Mesenchymal stem cell (in vitro differentiated cells and primary cell): ENCODE measurements around the gene CNGB1.
A peak's percentile ranks its signal among the peaks of the same experiment; 100 is the strongest.

Experiments
- DNase-seq: peaks from one replicate; pipeline ENCODE4 v3.0.0-alpha.2; 2013
- H2AFZ ChIP-seq: one replicate; pipeline ENCODE4 v1.6.1; 2013; ENCODE audit warnings: low read depth, mild to moderate bottlenecking, control low read depth, inconsistent platforms, low read length, moderate library complexity
- H2AK5ac ChIP-seq: 2 replicates; pipeline ENCODE4 v1.6.1; 2013; ENCODE audit warnings: low read length, moderate library complexity, mild to moderate bottlenecking, inconsistent platforms; ENCODE audit not compliant: severe bottlenecking
- H2BK120ac ChIP-seq: one replicate; pipeline ENCODE4 v1.6.1; 2013; ENCODE audit warnings: low read depth, mild to moderate bottlenecking, inconsistent platforms, low read length, moderate library complexity
- H2BK12ac ChIP-seq, 2 experiments: one replicate each; pipeline ENCODE4 v1.6.1; 2013; ENCODE audit warnings: inconsistent platforms in 2 of 2, low read length in 2 of 2, mild to moderate bottlenecking in 2 of 2, moderate library complexity in 2 of 2, control low read depth in 1 of 2
- H2BK15ac ChIP-seq: one replicate; pipeline ENCODE4 v1.6.1; 2013; ENCODE audit warnings: mild to moderate bottlenecking, low read depth, inconsistent platforms; ENCODE audit not compliant: poor library complexity, severe bottlenecking
- H2BK5ac ChIP-seq: 2 replicates; pipeline ENCODE4 v1.6.1; 2013; ENCODE audit warnings: low read depth, mild to moderate bottlenecking, low read length, control low read depth, inconsistent platforms; ENCODE audit not compliant: poor library complexity, severe bottlenecking
- H3K14ac ChIP-seq, 2 experiments: one replicate each; pipeline ENCODE4 v1.6.1; 2013; ENCODE audit warnings: inconsistent platforms in 2 of 2, low read length in 2 of 2, control low read depth in 1 of 2, mild to moderate bottlenecking in 1 of 2, moderate library complexity in 1 of 2
- H3K18ac ChIP-seq, 2 experiments: one replicate each; pipeline ENCODE4 v1.6.1; 2013; ENCODE audit warnings: inconsistent platforms in 2 of 2, low read length in 2 of 2, control low read depth in 1 of 2, low read depth in 1 of 2, mild to moderate bottlenecking in 1 of 2
- H3K23ac ChIP-seq, 2 experiments: one replicate each; pipeline ENCODE4 v1.6.1; 2013; ENCODE audit warnings: inconsistent platforms in 2 of 2, low read length in 2 of 2, mild to moderate bottlenecking in 2 of 2, moderate library complexity in 2 of 2, control low read depth in 1 of 2
- H3K27ac ChIP-seq: 2 replicates; pipeline ENCODE4 v1.5.1; 2013; ENCODE audit warnings: mild to moderate bottlenecking, moderate library complexity, low read length, control low read depth, inconsistent platforms; ENCODE audit not compliant: poor library complexity, severe bottlenecking
- H3K27me3 ChIP-seq, 2 experiments: 2 replicates each; pipeline versions ENCODE4 v1.6.1 to v1.7.0; 2013; ENCODE audit warnings: low read length in 2 of 2, mild to moderate bottlenecking in 2 of 2, moderate library complexity in 2 of 2, control low read depth in 1 of 2, inconsistent platforms in 1 of 2; ENCODE audit not compliant: control insufficient read depth in 1 of 2, insufficient read depth in 1 of 2
- H3K36me3 ChIP-seq, 2 experiments: 2 replicates each; pipeline versions ENCODE4 v1.6.1 to v1.7.0; 2013; ENCODE audit warnings: low read length in 2 of 2, control low read depth in 1 of 2, inconsistent platforms in 1 of 2, low read depth in 1 of 2, mild to moderate bottlenecking in 1 of 2; ENCODE audit not compliant: insufficient read depth in 2 of 2, control insufficient read depth in 1 of 2
- H3K4ac ChIP-seq, 2 experiments: one replicate each; pipeline ENCODE4 v1.6.1; 2013; ENCODE audit warnings: inconsistent platforms in 2 of 2, low read length in 2 of 2, mild to moderate bottlenecking in 2 of 2, moderate library complexity in 2 of 2, control low read depth in 1 of 2, low read depth in 1 of 2
- H3K4me1 ChIP-seq: 2 replicates; pipeline ENCODE4 v1.6.1; 2013; ENCODE audit warnings: low read depth, low read length, control low read depth; ENCODE audit not compliant: control insufficient read depth, insufficient read depth
- H3K4me2 ChIP-seq: 2 replicates; pipeline ENCODE4 v1.6.1; 2013; ENCODE audit warnings: low read length, mild to moderate bottlenecking, inconsistent platforms; ENCODE audit not compliant: poor library complexity, severe bottlenecking
- H3K4me3 ChIP-seq, 2 experiments: 2 replicates each; pipeline versions ENCODE4 v1.5.1 to v1.7.0; 2013; ENCODE audit warnings: low read length in 2 of 2, mild to moderate bottlenecking in 2 of 2, control low read depth in 1 of 2, low read depth in 1 of 2; ENCODE audit not compliant: insufficient read depth in 1 of 2
- H3K79me1 ChIP-seq: replicated peaks from 2 replicates; pipeline ENCODE4 v1.6.1; 2013; ENCODE audit warnings: mild to moderate bottlenecking, control low read depth, low read length, inconsistent platforms; ENCODE audit not compliant: poor library complexity, severe bottlenecking
- H3K9ac ChIP-seq: 2 replicates; pipeline ENCODE4 v1.7.0; 2013; ENCODE audit warnings: mild to moderate bottlenecking, low read length, moderate library complexity
- H3K9me3 ChIP-seq: 2 replicates; pipeline ENCODE4 v1.7.0; 2013; ENCODE audit warnings: mild to moderate bottlenecking, low read length; ENCODE audit not compliant: control insufficient read depth
- H4K8ac ChIP-seq: one replicate; pipeline ENCODE4 v1.6.1; 2013; ENCODE audit warnings: inconsistent platforms, mild to moderate bottlenecking, low read length, moderate library complexity
- H4K91ac ChIP-seq: one replicate; pipeline ENCODE4 v1.6.1; 2013; ENCODE audit warnings: mild to moderate bottlenecking, low read length, inconsistent platforms
- WGBS: methylation state at CpG from one replicate; pipeline ENCODE4 v1.1.7; 2013; ENCODE audit warnings: mixed read lengths; 5-methylcytosine and 5-hydroxymethylcytosine counted together

CNGB1 gene

DNA sequence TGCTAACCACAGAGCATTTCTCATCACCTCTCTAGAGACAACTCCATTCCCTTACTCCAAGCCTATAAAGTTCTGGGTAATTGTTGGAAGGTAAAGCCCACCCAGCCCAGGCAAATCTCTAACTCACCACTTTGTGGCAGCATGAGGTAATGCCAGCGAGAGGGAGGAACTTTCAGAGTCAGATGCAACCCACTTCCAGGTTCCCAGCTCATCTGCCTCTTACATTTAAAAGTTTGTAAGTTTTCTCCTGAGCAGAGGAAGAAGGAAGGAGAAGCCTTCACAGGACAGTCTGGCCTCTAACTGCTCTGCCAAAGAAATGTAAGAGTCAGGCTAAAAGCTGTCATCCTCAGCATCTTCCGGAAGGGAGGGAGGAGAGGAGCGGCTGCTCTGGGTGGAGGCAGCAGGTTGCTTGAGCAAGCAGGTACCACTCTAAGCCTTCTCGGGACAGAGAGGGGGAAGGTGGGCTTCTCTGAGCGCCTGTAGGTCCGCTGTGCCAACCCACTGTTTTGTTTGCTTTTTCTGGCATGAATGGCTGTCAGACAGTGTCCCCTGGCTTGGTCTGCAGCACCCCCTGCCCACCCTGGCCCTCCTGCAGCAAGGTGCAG, 28.5 kb upstream of the CNGB1 start:
- H3K79me1 ChIP-seq: peaks cover 49% of the 10 kb centered on the region
- H2BK5ac ChIP-seq: no peak overlapping the region
- no peaks in the 10 kb centered on the region for H3K9me3 ChIP-seq
- no peak overlapping the region for H2AK5ac ChIP-seq
- peak; percentile 60 for DNase-seq
- H3K4ac ChIP-seq: peak overlapping the region; percentile 54 to 88
- H3K18ac ChIP-seq: peak overlapping the region; percentile 82 to 87
- peak overlapping the region; percentile 88 for H3K9ac ChIP-seq
- peak overlapping the region; percentile 92 for H3K4me2 ChIP-seq
- peak overlapping the region; percentile 57 for H3K27ac ChIP-seq
- no peak overlapping the region for H2BK120ac ChIP-seq
- H4K8ac ChIP-seq: no peak overlapping the region
- peak overlapping the region in 1 of 2 experiments; percentile 15 for H2BK12ac ChIP-seq
- WGBS: 28% methylated on average over 6 of the region's 6 CpGs
- no peak overlapping the region for H4K91ac ChIP-seq
- peak overlapping the region; percentile 76 to 85 for H3K4me3 ChIP-seq
- H3K27me3 ChIP-seq: no peaks in the 10 kb centered on the region
- H3K23ac ChIP-seq: peak overlapping the region in 1 of 2 experiments; percentile 78
- H3K4me1 ChIP-seq: peaks cover 31% of the 10 kb centered on the region
- no peak overlapping the region for H2BK15ac ChIP-seq
- peak overlapping the region; percentile 61 for H2AFZ ChIP-seq
- H3K14ac ChIP-seq: peak overlapping the region in 1 of 2 experiments; percentile 97
- peaks cover 47 to 49% of the 10 kb centered on the region in 2 experiments for H3K36me3 ChIP-seq

DNA sequence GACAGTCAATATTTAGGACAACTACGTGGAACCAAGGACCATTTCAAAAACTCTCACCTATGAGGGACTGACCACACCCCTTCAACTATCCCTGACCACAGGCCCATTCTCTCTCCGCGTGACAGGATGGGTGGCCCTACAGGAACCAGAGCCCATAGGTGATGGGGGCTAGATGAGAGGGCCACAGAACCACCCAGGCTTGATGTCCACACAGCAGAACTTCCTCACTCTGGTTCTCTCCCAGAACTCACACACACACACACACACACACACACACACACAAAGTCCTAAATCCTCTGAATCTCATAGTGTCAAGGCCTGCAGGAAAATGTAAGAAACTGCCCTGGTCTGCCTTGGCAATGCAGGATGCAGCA, 28.1 kb upstream of the CNGB1 start:
- Histone ChIP-seq H3K36me3 (peaks cover 49 to 54% of the 10 kb centered on the region in 2 experiments), H3K4me2 (peak overlapping the region; percentile 92), H2BK120ac (no peak overlapping the region), H2AFZ (no peak overlapping the region), H2BK15ac (no peak overlapping the region), H4K91ac (no peak overlapping the region), H3K14ac (no peak overlapping the region), H3K27ac (no peak overlapping the region), H3K23ac (no peak overlapping the region), H3K4me3 (peak overlapping the region in 1 of 2 experiments; percentile 76), H2AK5ac (no peak overlapping the region), H3K4me1 (peaks cover 31% of the 10 kb centered on the region), H4K8ac (no peak overlapping the region), H3K27me3 (no peaks in the 10 kb centered on the region), H3K9ac (peak overlapping the region; percentile 88), H3K79me1 (peaks cover 50% of the 10 kb centered on the region), H3K9me3 (no peaks in the 10 kb centered on the region), H3K18ac (no peak overlapping the region), H3K4ac (peak overlapping the region in 1 of 2 experiments; percentile 13), H2BK12ac (peak overlapping the region in 1 of 2 experiments; percentile 6), H2BK5ac (no peak overlapping the region)
- WGBS: 89% methylated on average over 3 of the region's 3 CpGs
- DNase-seq: no peak

DNA sequence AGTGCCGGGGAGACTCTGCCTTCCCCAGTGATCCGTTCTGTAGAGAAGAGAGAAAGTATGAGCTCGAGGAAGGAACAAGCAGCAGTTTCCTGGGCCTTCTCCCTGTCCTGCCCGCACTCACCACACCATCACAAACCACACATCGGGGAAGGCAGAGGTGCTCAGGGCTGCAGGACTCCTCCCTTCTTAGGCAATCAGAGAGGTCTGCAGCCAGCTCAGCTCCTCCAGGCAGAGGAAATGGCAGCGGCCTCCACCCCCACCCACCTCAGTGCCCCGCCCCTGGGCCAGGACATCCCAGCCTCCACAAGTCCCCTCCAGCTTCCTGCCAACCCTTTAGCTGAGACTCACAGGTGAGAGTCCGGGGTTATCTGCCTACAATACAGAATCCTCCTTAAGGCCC, 27.6 kb upstream of the CNGB1 start:
- H3K18ac ChIP-seq: no peak overlapping the region
- no peak overlapping the region for H2BK12ac ChIP-seq
- no peak overlapping the region for H2AFZ ChIP-seq
- no peak overlapping the region for H2BK15ac ChIP-seq
- H2BK5ac ChIP-seq: no peak overlapping the region
- DNase-seq: peak; percentile 28
- H3K27ac ChIP-seq: no peak overlapping the region
- peaks cover 35% of the 10 kb centered on the region for H3K4me1 ChIP-seq
- H3K23ac ChIP-seq: no peak overlapping the region
- H2BK120ac ChIP-seq: no peak overlapping the region
- no peak overlapping the region for H4K91ac ChIP-seq
- H3K79me1 ChIP-seq: peaks cover 54% of the 10 kb centered on the region
- H3K4me2 ChIP-seq: no peak overlapping the region
- peaks cover 51 to 59% of the 10 kb centered on the region in 2 experiments for H3K36me3 ChIP-seq
- no peaks in the 10 kb centered on the region for H3K27me3 ChIP-seq
- H3K9me3 ChIP-seq: no peaks in the 10 kb centered on the region
- no peak overlapping the region for H3K4me3 ChIP-seq
- H2AK5ac ChIP-seq: no peak overlapping the region
- H4K8ac ChIP-seq: no peak overlapping the region
- peak overlapping the region in 1 of 2 experiments; percentile 35 for H3K4ac ChIP-seq
- WGBS: 59% methylated on average over 5 of the region's 8 CpGs
- no peak overlapping the region for H3K9ac ChIP-seq
- no peak overlapping the region for H3K14ac ChIP-seq

DNA sequence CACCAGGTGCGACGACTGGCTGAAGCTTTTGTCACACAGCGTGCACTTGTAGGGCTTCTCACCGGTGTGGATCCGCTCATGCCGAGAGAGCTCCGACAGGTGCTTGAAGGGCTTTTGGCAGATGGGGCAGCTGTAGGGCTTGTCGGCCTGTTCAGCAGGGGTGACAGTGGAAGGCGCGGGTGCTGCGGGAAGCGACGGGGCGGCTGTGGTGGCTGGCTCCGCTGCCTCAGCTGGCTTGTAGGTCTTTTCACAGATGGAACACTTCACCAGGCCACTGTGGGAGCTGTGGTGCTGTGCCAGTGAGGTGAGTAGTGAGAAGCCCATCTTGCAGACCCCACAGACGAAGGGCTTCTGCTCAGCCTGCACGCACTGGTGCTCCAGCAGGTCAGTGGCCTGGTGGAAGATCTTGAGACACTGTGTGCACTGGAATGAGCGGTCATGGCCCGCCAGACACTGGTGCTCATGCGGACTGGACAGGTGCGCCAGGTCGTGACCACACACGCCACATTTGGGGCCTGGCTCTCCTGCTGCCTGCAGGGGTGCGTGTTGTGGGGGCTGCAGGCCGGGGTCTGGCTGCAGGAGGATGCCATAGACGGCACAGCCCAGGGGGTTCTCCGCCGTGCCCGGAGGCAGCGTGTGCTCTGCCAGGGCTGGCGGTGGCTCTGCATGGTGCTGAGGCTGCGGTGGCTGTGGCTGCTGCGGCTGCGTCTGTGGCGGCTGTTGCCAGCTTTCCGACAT, 26.8 kb upstream of the CNGB1 start:
- no peak overlapping the region for H3K23ac ChIP-seq
- H3K18ac ChIP-seq: no peak overlapping the region
- H3K4ac ChIP-seq: peak overlapping the region in 1 of 2 experiments; percentile 18
- no peak overlapping the region for H2AFZ ChIP-seq
- DNase-seq: no peak
- no peak overlapping the region for H2BK15ac ChIP-seq
- H3K36me3 ChIP-seq: peaks cover 43 to 61% of the 10 kb centered on the region in 2 experiments
- H3K27me3 ChIP-seq: no peaks in the 10 kb centered on the region
- no peak overlapping the region for H2BK12ac ChIP-seq
- WGBS: 97% methylated on average over 36 of the region's 36 CpGs
- peaks cover 37% of the 10 kb centered on the region for H3K4me1 ChIP-seq
- no peak overlapping the region for H3K9ac ChIP-seq
- peaks cover 53% of the 10 kb centered on the region for H3K79me1 ChIP-seq
- no peak overlapping the region for H2BK120ac ChIP-seq
- no peak overlapping the region for H4K8ac ChIP-seq
- H3K27ac ChIP-seq: no peak overlapping the region
- H2AK5ac ChIP-seq: no peak overlapping the region
- H3K9me3 ChIP-seq: no peaks in the 10 kb centered on the region
- H2BK5ac ChIP-seq: no peak overlapping the region
- H3K4me3 ChIP-seq: no peak overlapping the region
- H3K4me2 ChIP-seq: no peak overlapping the region
- no peak overlapping the region for H4K91ac ChIP-seq
- no peak overlapping the region for H3K14ac ChIP-seq
